Endothelial cell of umbilical vein (primary cell): ENCODE measurements around the gene ABCB9. TPM values are rescaled to one million over a fixed set of nuclear protein-coding genes. Genes with fewer than 3 reads are reported as not detected.

Source experiments
- BruUV-seq: library from RNA; stranded (reverse); fragments of 400-500 nt; replicated peaks from 2 replicates; lab custom pipeline; 2021; lab: Mats Ljungman, UMichigan
- CTCF ChIA-PET: fragments of 300-600, 350-600 bp; sonication (Branson Sonifier 250); formaldehyde crosslinking; loops from one replicate; lab custom pipeline; 2021; ENCODE audit warnings: antibody characterized with exemption, inconsistent platforms; lab: Charles Lee
- POLR2A ChIA-PET: fragments of 300-600, 350-600 bp; sonication (Branson Sonifier 250); formaldehyde crosslinking; loops from one replicate; lab custom pipeline; 2021; ENCODE audit warnings: antibody characterized with exemption, inconsistent platforms; lab: Charles Lee
- DNase-seq: peaks from one replicate; pipeline ENCODE4 v3.0.0-alpha.2; 2011; ENCODE audit warnings: low read depth, low spot score
- FAIRE-seq: peaks from 2 replicates; lab custom pipeline; 2011; peaks lifted over from hg19 to GRCh38; lab: Jason Lieb, UNC
- H2AFZ ChIP-seq: 2 replicates; pipeline ENCODE4 v1.6.0; 2012; ENCODE audit warnings: low read depth, low read length, control low read depth, inconsistent platforms
- H3K27ac ChIP-seq: 2 replicates; pipeline ENCODE4 v1.5.1; 2011; ENCODE audit warnings: low read depth, mild to moderate bottlenecking, control low read depth, low read length, moderate library complexity; ENCODE audit not compliant: insufficient read depth
- H3K27me3 ChIP-seq, 2 experiments: 2 replicates each; pipeline versions ENCODE4 v1.6.0 to v1.6.1; 2011; ENCODE audit warnings: low read length in 2 of 2, mixed read lengths in 1 of 2; ENCODE audit not compliant: control insufficient read depth in 2 of 2, insufficient read depth in 2 of 2
- H3K36me3 ChIP-seq, 2 experiments: 2 replicates in 1 of 2; 3 replicates in 1 of 2; pipeline ENCODE4 v1.5.1; 2011; ENCODE audit warnings: low read length in 2 of 2, mild to moderate bottlenecking in 1 of 2, moderate library complexity in 1 of 2; ENCODE audit not compliant: control insufficient read depth in 2 of 2, insufficient read depth in 2 of 2; ENCODE audit errors: extremely low read depth in 1 of 2
- H3K4me1 ChIP-seq: 3 replicates; pipeline ENCODE4 v1.5.1; 2011; ENCODE audit warnings: mild to moderate bottlenecking, low read length; ENCODE audit not compliant: control insufficient read depth, insufficient read depth; ENCODE audit errors: extremely low read depth
- H3K4me2 ChIP-seq: 2 replicates; pipeline ENCODE4 v1.6.1; 2011; ENCODE audit warnings: low read length, control low read depth, mixed read lengths; ENCODE audit not compliant: insufficient read depth
- H3K4me3 ChIP-seq, 3 experiments: fragments of 200-600 bp in 1 of 3; sonication (generic), shearing (Covaris generic) in 1 of 3; replicated peaks in 1 of 3; 2 replicates each; pipeline ENCODE4 v1.5.1; 2011 to 2016; ENCODE audit warnings: control low read depth in 3 of 3, low read length in 3 of 3, mild to moderate bottlenecking in 2 of 3, inconsistent platforms in 1 of 3, low read depth in 1 of 3, moderate library complexity in 1 of 3; ENCODE audit not compliant: insufficient read depth in 1 of 3
- H3K79me2 ChIP-seq: 2 replicates; pipeline ENCODE4 v1.6.0; 2012; ENCODE audit warnings: low read length, inconsistent platforms; ENCODE audit not compliant: control insufficient read depth, insufficient read depth
- H3K9ac ChIP-seq: replicated peaks from 2 replicates; pipeline ENCODE3; 2011; ENCODE audit warnings: low read length, control low read depth; ENCODE audit not compliant: insufficient read depth; ENCODE audit errors: extremely low read depth
- H3K9me1 ChIP-seq: replicated peaks from 3 replicates; pipeline ENCODE4 v1.6.0; 2011; ENCODE audit warnings: mild to moderate bottlenecking, low read length; ENCODE audit not compliant: control insufficient read depth, insufficient read depth; ENCODE audit errors: extremely low read depth
- H3K9me3 ChIP-seq: replicated peaks from 2 replicates; pipeline ENCODE4 v1.5.1; 2012; ENCODE audit warnings: low read length, inconsistent platforms; ENCODE audit not compliant: control insufficient read depth, insufficient read depth
- H4K20me1 ChIP-seq: replicated peaks from 2 replicates; pipeline ENCODE3; 2011; ENCODE audit warnings: mild to moderate bottlenecking, low read length; ENCODE audit not compliant: control insufficient read depth, insufficient read depth; ENCODE audit errors: extremely low read depth
- CTCF ChIP-seq, 2 donors: IDR thresholded peaks; 1 replicate in 1 of 2; 2 replicates in 1 of 2; pipeline ENCODE4 v1.5.1; 2011; ENCODE audit warnings: low read length in 2 of 2, mild to moderate bottlenecking in 2 of 2, moderate library complexity in 2 of 2, control low read depth in 1 of 2, inconsistent platforms in 1 of 2, low read depth in 1 of 2; ENCODE audit not compliant: insufficient read depth in 1 of 2; ENCODE audit errors: extremely low read depth in 1 of 2
- EZH2 ChIP-seq: IDR thresholded peaks from 2 replicates; pipeline ENCODE4 v1.6.1; 2012; ENCODE audit warnings: borderline replicate concordance, low read depth, mild to moderate bottlenecking, moderate library complexity, low read length, inconsistent platforms; ENCODE audit not compliant: severe bottlenecking
- FOS ChIP-seq: IDR thresholded peaks from 2 replicates; pipeline ENCODE4 v1.6.1; 2011; ENCODE audit warnings: mild to moderate bottlenecking, low read length, moderate library complexity, borderline replicate concordance; ENCODE audit not compliant: insufficient read depth
- GATA2 ChIP-seq: IDR thresholded peaks from 2 replicates; pipeline ENCODE4 v1.7.0; 2011; ENCODE audit warnings: low read depth, mild to moderate bottlenecking, moderate library complexity, mixed read lengths, low read length; ENCODE audit not compliant: insufficient read length, insufficient read depth
- JUN ChIP-seq: IDR thresholded peaks from 2 replicates; pipeline ENCODE4 v1.6.1; 2011; ENCODE audit warnings: borderline replicate concordance, low read depth; ENCODE audit not compliant: insufficient read length, insufficient read depth
- MAX ChIP-seq: IDR thresholded peaks from 2 replicates; pipeline ENCODE4 v1.6.1; 2011; ENCODE audit not compliant: insufficient read depth, insufficient read length
- MYC ChIP-seq: IDR thresholded peaks from one replicate; pipeline ENCODE4 v1.6.1; 2011; ENCODE audit warnings: mild to moderate bottlenecking, low read depth, low read length
- POLR2A ChIP-seq: IDR thresholded peaks from 2 replicates; pipeline ENCODE4 v1.6.1; 2012; ENCODE audit warnings: low read depth, mild to moderate bottlenecking, control low read depth, low read length
- POLR2AphosphoS5 ChIP-seq: IDR thresholded peaks from 2 replicates; pipeline ENCODE4 v1.6.1; 2012; ENCODE audit warnings: low read depth, mild to moderate bottlenecking, control low read depth, low read length, moderate library complexity; ENCODE audit not compliant: insufficient read depth
- dilution Hi-C: fragments of 300-500 bp; cut with MboI; formaldehyde crosslinking; loops from one replicate; pipeline ENCODE4 v1.15.0; 2019; ENCODE audit warnings: low sequenced_read_pairs; ENCODE audit not compliant: extremely low pct_ligation_motif_present
- intact Hi-C: fragments of 100-400 bp; cut with micrococcal nuclease; formaldehyde crosslinking; loops from one replicate; pipeline ENCODE4 v1.10.0; 2022
- polyA plus RNA-seq, 4 experiments: library from polyadenylated mRNA; depleted of rRNA in 3 of 4; stranded (reverse) in 3 of 4; unstranded in 1 of 4; fragments of >200 nt; gene quantifications; 2 replicates each; pipeline versions ENCODE4 v1.2.1 to v1.2.3, GENCODE V29; 2011 to 2012; ENCODE audit warnings: missing spikeins in 1 of 4
- total RNA-seq: library from RNA; stranded (reverse); gene quantifications from 2 replicates; pipeline ENCODE4 v1.2.3, GENCODE V29; 2021

ABCB9 gene
- total and polyA plus RNA-seq, 2 donors (not counting 3 experiments of a cell fraction or from before 2014, with no cell fraction given), result 11.7 to 16.9 TPM

GRCh38 chr12:122918827-122919226 is 47.4 kb downstream of the ABCB9 start:
- Histone ChIP-seq H3K27ac (no peak overlapping the region), H3K36me3 (no peaks in the 10 kb centered on the region), H3K79me2 (no peaks in the 10 kb centered on the region), H3K9me3 (no peaks in the 10 kb centered on the region), H3K4me3 (no peak overlapping the region), H3K27me3 (no peaks in the 10 kb centered on the region), H3K4me2 (no peak overlapping the region), H3K9me1 (no peaks in the 10 kb centered on the region), H4K20me1 (no peaks in the 10 kb centered on the region), H2AFZ (no peak overlapping the region), H3K9ac (no peak overlapping the region), H3K4me1 (peaks cover 5% of the 10 kb centered on the region)
- no peak for TF ChIP-seq JUN
- TF ChIP-seq POLR2A, result no peak
- TF ChIP-seq MAX, result no peak
- no peak for TF ChIP-seq GATA2
- TF ChIP-seq CTCF (IDR thresholded peaks at IDR 0.05; ENCODE audit: extremely low read depth in 1 of 2, insufficient read depth in 1 of 2, low read depth in 1 of 2, low read length in 2 of 2), result no peak
- TF ChIP-seq POLR2AphosphoS5, result no peak
- TF ChIP-seq FOS, result no peak
- TF ChIP-seq MYC, result no peak
- TF ChIP-seq EZH2, result no peak
- no peak for DNase-seq
- dilution Hi-C loops, result no loop called here
- CTCF ChIA-PET, result interaction anchor here (0.9 kb wide), 1 partner anchor 33 kb away, joined by 3 read pairs; no protein-coding TSS in a partner anchor
- BruUV-seq, result no TSS peak
- POLR2A ChIA-PET, result no interaction called here
- FAIRE-seq, result no peak
- intact Hi-C loops, result no loop called here
